ENCODE results near the gene C15orf40.
A peak's percentile ranks its signal among the peaks of the same experiment; 100 is the strongest.
"Not testable (repeated sequence)": the region's sequence is repeated elsewhere in the genome, so short reads cannot be mapped to it uniquely, and the experiment has no call there.

Gene C15orf40

GRCh38 chr15:83016906-83017305 is 5.5 kb upstream of the C15orf40 start:
- Histone ChIP-seq H3K4me3 (ENCODE audit: low read length) (no peak overlapping the region), H3K27me3 (ENCODE audit: insufficient read depth, low read length) (no peaks in the 10 kb centered on the region), H3K36me3 (ENCODE audit: insufficient read depth, low read depth, low read length) (peaks cover 45% of the 10 kb centered on the region), H3K9ac (ENCODE audit: low read depth, low read length) (no peak overlapping the region), H3K27ac (ENCODE audit: low read length) (no peak overlapping the region), H3K4me1 (ENCODE audit: insufficient read depth, low read length) (no peaks in the 10 kb centered on the region), H3K9me3 (ENCODE audit: insufficient read depth, low read depth, low read length) (no peaks in the 10 kb centered on the region)

DNA sequence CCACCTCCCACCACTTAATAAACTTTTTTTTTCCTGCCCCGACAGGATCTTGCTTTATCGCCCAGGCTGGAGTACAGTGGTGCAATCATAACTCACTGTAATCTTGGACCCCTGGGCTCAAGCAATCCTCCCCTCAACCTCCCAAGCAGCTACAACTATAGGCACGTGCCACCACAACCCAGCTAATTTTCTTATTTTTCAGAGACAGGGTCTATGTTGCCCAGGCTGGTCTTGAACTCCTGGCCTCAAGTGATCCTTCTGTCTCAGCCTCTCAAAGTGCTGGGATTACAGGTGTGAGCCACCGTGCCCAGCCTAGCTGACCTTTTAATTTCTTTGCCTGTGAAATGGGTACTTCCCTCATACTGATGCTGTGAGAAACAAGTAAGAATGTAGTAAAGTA is 3.9 kb upstream of the C15orf40 start:
- no peak overlapping the region for H3K27ac ChIP-seq (ENCODE audit: low read length)
- H3K4me1 ChIP-seq (ENCODE audit: insufficient read depth, low read length), result no peaks in the 10 kb centered on the region
- no peak overlapping the region for H3K9ac ChIP-seq (ENCODE audit: low read depth, low read length)
- H3K9me3 ChIP-seq (ENCODE audit: insufficient read depth, low read depth, low read length), result no peaks in the 10 kb centered on the region
- no peaks in the 10 kb centered on the region for H3K27me3 ChIP-seq (ENCODE audit: insufficient read depth, low read length)
- peaks cover 34% of the 10 kb centered on the region for H3K36me3 ChIP-seq (ENCODE audit: insufficient read depth, low read depth, low read length)
- H3K4me3 ChIP-seq (ENCODE audit: low read length), result no peak overlapping the region

- Histone ChIP-seq H3K36me3 (ENCODE audit: insufficient read depth, low read depth, low read length) (peaks cover 30% of the 10 kb centered on the region), H3K9ac (ENCODE audit: low read depth, low read length) (no peak overlapping the region), H3K4me3 (ENCODE audit: low read length) (no peak overlapping the region), H3K27ac (ENCODE audit: low read length) (no peak overlapping the region), H3K27me3 (ENCODE audit: insufficient read depth, low read length) (no peaks in the 10 kb centered on the region), H3K4me1 (ENCODE audit: insufficient read depth, low read length) (no peaks in the 10 kb centered on the region), H3K9me3 (ENCODE audit: insufficient read depth, low read depth, low read length) (no peaks in the 10 kb centered on the region)
These were observed 2.8 kb upstream of the C15orf40 start for GRCh38 chr15:83014205-83014653.

DNA sequence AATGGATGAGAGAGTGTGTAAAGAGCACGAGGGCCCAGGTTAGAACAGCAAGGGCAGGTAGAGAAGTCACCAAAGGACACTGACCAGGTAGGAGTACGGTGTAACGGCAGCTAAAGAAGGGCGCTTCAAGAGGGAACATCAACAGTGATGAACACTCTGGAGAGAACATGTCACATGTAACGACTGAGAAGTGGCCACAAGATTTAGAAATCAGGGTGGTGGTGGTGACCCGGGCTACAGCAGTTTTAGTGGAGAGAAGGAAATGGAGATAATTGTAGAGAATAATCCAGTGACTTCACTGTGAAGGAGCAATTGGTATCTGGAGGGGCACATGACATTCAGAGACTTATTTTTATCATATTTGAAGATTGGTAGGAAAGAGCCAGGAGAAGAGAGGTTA is 1.2 kb upstream of the C15orf40 start:
- Histone ChIP-seq H3K27ac (ENCODE audit: low read length) (no peak overlapping the region), H3K9ac (ENCODE audit: low read depth, low read length) (no peak overlapping the region), H3K4me3 (ENCODE audit: low read length) (peak overlapping the region; percentile 71; the same call in 1 of the 2 replicates), H3K36me3 (ENCODE audit: insufficient read depth, low read depth, low read length) (peaks cover 27% of the 10 kb centered on the region), H3K27me3 (ENCODE audit: insufficient read depth, low read length) (no peaks in the 10 kb centered on the region), H3K4me1 (ENCODE audit: insufficient read depth, low read length) (no peaks in the 10 kb centered on the region), H3K9me3 (ENCODE audit: insufficient read depth, low read depth, low read length) (no peaks in the 10 kb centered on the region)

GRCh38 chr15:83012076-83012426 is 612 bp upstream of the C15orf40 start:
- H3K4me1 ChIP-seq (ENCODE audit: insufficient read depth, low read length), result no peaks in the 10 kb centered on the region
- H3K36me3 ChIP-seq (ENCODE audit: insufficient read depth, low read depth, low read length), result peaks cover 24% of the 10 kb centered on the region
- H3K27me3 ChIP-seq (ENCODE audit: insufficient read depth, low read length), result no peaks in the 10 kb centered on the region
- peak overlapping the region; percentile 80 for H3K9ac ChIP-seq (ENCODE audit: low read depth, low read length)
- peak overlapping the region; percentile 71 for H3K4me3 ChIP-seq (ENCODE audit: low read length)
- H3K27ac ChIP-seq (ENCODE audit: low read length), result no peak overlapping the region
- H3K9me3 ChIP-seq (ENCODE audit: insufficient read depth, low read depth, low read length), result no peaks in the 10 kb centered on the region

DNA sequence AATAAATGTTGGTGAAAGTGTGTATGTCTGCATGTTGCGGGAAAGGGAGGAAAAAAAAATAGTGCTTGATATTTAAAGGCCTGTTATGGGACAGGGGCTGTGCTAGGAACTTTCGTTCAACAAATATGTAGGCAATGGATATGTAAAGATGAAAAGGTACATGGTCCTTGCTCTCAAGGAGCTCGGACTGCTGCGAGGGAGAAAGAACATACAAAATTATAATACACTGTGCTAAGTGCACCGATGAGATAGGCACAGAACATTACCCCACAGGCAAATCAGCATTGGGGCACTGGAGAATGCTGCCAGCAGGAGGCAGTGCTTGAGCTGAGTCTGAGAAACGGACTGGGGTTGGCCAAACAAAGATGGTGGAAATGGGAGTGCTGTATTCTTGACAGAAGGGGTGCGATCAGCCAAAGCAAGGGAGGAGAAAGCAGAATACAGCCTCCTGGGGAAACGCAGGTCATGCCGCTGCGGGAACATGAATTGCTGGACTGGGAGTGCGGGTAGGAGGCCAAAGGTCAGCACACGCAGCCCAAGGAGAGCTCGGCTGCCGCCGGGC is 649 bp downstream of the C15orf40 start:
- Histone ChIP-seq H3K36me3 (ENCODE audit: insufficient read depth, low read depth, low read length) (peaks cover 24% of the 10 kb centered on the region), H3K4me3 (ENCODE audit: low read length) (peak overlapping the region; percentile 71), H3K27ac (ENCODE audit: low read length) (no peak overlapping the region), H3K27me3 (ENCODE audit: insufficient read depth, low read length) (no peaks in the 10 kb centered on the region), H3K4me1 (ENCODE audit: insufficient read depth, low read length) (no peaks in the 10 kb centered on the region), H3K9ac (ENCODE audit: low read depth, low read length) (peak overlapping the region; percentile 67; the same call in 1 of the 2 replicates), H3K9me3 (ENCODE audit: insufficient read depth, low read depth, low read length) (no peaks in the 10 kb centered on the region)

GRCh38 chr15:83000672-83001031 is 10.8 kb downstream of the C15orf40 start:
- not testable (repeated sequence) for H3K4me1 ChIP-seq (ENCODE audit: insufficient read depth, low read length); H3K27ac ChIP-seq (ENCODE audit: low read length); H3K4me3 ChIP-seq (ENCODE audit: low read length); H3K9me3 ChIP-seq (ENCODE audit: insufficient read depth, low read depth, low read length); H3K36me3 ChIP-seq (ENCODE audit: insufficient read depth, low read depth, low read length); H3K9ac ChIP-seq (ENCODE audit: low read depth, low read length); H3K27me3 ChIP-seq (ENCODE audit: insufficient read depth, low read length)

GRCh38 chr15:82999905-83000671 is 11.4 kb downstream of the C15orf40 start:
- no peaks in the 10 kb centered on the region for H3K27me3 ChIP-seq (ENCODE audit: insufficient read depth, low read length)
- no peak overlapping the region for H3K9ac ChIP-seq (ENCODE audit: low read depth, low read length)
- no peaks in the 10 kb centered on the region for H3K4me1 ChIP-seq (ENCODE audit: insufficient read depth, low read length)
- H3K9me3 ChIP-seq (ENCODE audit: insufficient read depth, low read depth, low read length), result no peaks in the 10 kb centered on the region
- no peaks in the 10 kb centered on the region; the same call in 1 of the 2 replicates for H3K36me3 ChIP-seq (ENCODE audit: insufficient read depth, low read depth, low read length)
- H3K27ac ChIP-seq (ENCODE audit: low read length), result no peak overlapping the region
- no peak overlapping the region for H3K4me3 ChIP-seq (ENCODE audit: low read length)

DNA sequence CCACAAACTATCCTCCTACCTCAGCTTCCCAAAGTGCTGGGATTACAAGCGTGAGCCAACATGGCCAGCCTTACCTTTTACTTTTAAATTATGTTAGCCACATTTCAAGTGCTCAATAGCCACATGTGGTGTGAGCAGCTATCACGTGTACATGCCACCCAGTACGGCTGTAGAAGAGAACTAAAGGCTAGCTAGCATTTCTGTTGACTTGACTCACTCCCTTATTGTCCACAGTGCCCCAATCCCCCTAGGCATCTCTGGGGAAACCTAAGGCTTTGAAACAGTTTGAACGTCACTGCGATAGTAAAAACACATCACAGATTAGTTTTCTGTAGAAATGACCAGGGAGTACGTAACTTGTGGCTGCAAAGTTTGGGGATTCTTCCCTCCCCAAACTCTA is 12.0 kb downstream of the C15orf40 start:
- Histone ChIP-seq H3K27me3 (ENCODE audit: insufficient read depth, low read length) (no peaks in the 10 kb centered on the region), H3K9me3 (ENCODE audit: insufficient read depth, low read depth, low read length) (no peaks in the 10 kb centered on the region), H3K9ac (ENCODE audit: low read depth, low read length) (no peak overlapping the region), H3K27ac (ENCODE audit: low read length) (no peak overlapping the region), H3K36me3 (ENCODE audit: insufficient read depth, low read depth, low read length) (no peaks in the 10 kb centered on the region), H3K4me3 (ENCODE audit: low read length) (no peak overlapping the region), H3K4me1 (ENCODE audit: insufficient read depth, low read length) (no peaks in the 10 kb centered on the region)

- H3K27me3 ChIP-seq (ENCODE audit: insufficient read depth, low read length), result no peaks in the 10 kb centered on the region
- no peak overlapping the region for H3K27ac ChIP-seq (ENCODE audit: low read length)
- H3K9ac ChIP-seq (ENCODE audit: low read depth, low read length), result no peak overlapping the region
- no peaks in the 10 kb centered on the region for H3K4me1 ChIP-seq (ENCODE audit: insufficient read depth, low read length)
- H3K4me3 ChIP-seq (ENCODE audit: low read length), result no peak overlapping the region
- H3K36me3 ChIP-seq (ENCODE audit: insufficient read depth, low read depth, low read length), result peaks cover under 1% of the 10 kb centered on the region; the same call in 1 of the 2 replicates
- H3K9me3 ChIP-seq (ENCODE audit: insufficient read depth, low read depth, low read length), result no peaks in the 10 kb centered on the region
These were observed 15.5 kb downstream of the C15orf40 start for GRCh38 chr15:82995938-82996337.

- H3K9me3 ChIP-seq (ENCODE audit: insufficient read depth, low read depth, low read length), result no peaks in the 10 kb centered on the region
- peaks cover 6% of the 10 kb centered on the region for H3K36me3 ChIP-seq (ENCODE audit: insufficient read depth, low read depth, low read length)
- no peak overlapping the region for H3K9ac ChIP-seq (ENCODE audit: low read depth, low read length)
- H3K27ac ChIP-seq (ENCODE audit: low read length), result no peak overlapping the region
- H3K4me1 ChIP-seq (ENCODE audit: insufficient read depth, low read length), result no peaks in the 10 kb centered on the region
- no peaks in the 10 kb centered on the region for H3K27me3 ChIP-seq (ENCODE audit: insufficient read depth, low read length)
- H3K4me3 ChIP-seq (ENCODE audit: low read length), result no peak overlapping the region
These were observed 16.4 kb downstream of the C15orf40 start for GRCh38 chr15:82995076-82995475.

- Histone ChIP-seq H3K27me3 (ENCODE audit: insufficient read depth, low read length) (no peaks in the 10 kb centered on the region), H3K4me3 (ENCODE audit: low read length) (no peak overlapping the region), H3K9ac (ENCODE audit: low read depth, low read length) (no peak overlapping the region), H3K4me1 (ENCODE audit: insufficient read depth, low read length) (no peaks in the 10 kb centered on the region), H3K36me3 (ENCODE audit: insufficient read depth, low read depth, low read length) (peaks cover 23% of the 10 kb centered on the region), H3K9me3 (ENCODE audit: insufficient read depth, low read depth, low read length) (no peaks in the 10 kb centered on the region), H3K27ac (ENCODE audit: low read length) (no peak overlapping the region)
These were observed 18.3 kb downstream of the C15orf40 start for GRCh38 chr15:82993144-82993543.

All from iPS-20b (cell line).